ENCODE data around the gene BLTP1. TPM values are rescaled to one million over a fixed set of nuclear protein-coding genes. Genes with fewer than 3 reads are reported as not detected.
"Not testable (repeated sequence)": the region's sequence is repeated elsewhere in the genome, so short reads cannot be mapped to it uniquely, and the experiment has no call there.

The BLTP1 gene
- polyA plus RNA-seq (ENCODE audit: insufficient read length in 12 of 12) = 10 to 100 TPM in 11 of 12 donors, not detected in 1; 39.5 to 66.9 (median 50.9) TPM
- long read RNA-seq, donor 1, partial matches to known transcripts = 25 of 26 reads
- long read RNA-seq, donor 1, other reads (novel, unspliced or antisense) = 0 of 26 reads
- long read RNA-seq, donor 2, partial matches to known transcripts = 18 of 18 reads
- long read RNA-seq, donor 2, other reads (novel, unspliced or antisense) = 0 of 18 reads
- long read RNA-seq, donor 3, partial matches to known transcripts = 5 of 5 reads
- long read RNA-seq, donor 3, other reads (novel, unspliced or antisense) = 0 of 5 reads
- long read RNA-seq, donor 4, partial matches to known transcripts = 6 of 7 reads
- long read RNA-seq, donor 4, other reads (novel, unspliced or antisense) = 0 of 7 reads
- long read RNA-seq, donor 5, partial matches to known transcripts = 27 of 27 reads
- long read RNA-seq, donor 5, other reads (novel, unspliced or antisense) = 0 of 27 reads
- long read RNA-seq, donor 6, partial matches to known transcripts = 8 of 8 reads
- long read RNA-seq, donor 6, other reads (novel, unspliced or antisense) = 0 of 8 reads
- long read RNA-seq, donor 7, partial matches to known transcripts = 9 of 9 reads
- long read RNA-seq, donor 7, other reads (novel, unspliced or antisense) = 0 of 9 reads
- long read RNA-seq, donor 8, partial matches to known transcripts = 24 of 25 reads
- long read RNA-seq, donor 8, other reads (novel, unspliced or antisense) = 0 of 25 reads
- long read RNA-seq, donor 9, partial matches to known transcripts = 7 of 7 reads
- long read RNA-seq, donor 9, other reads (novel, unspliced or antisense) = 0 of 7 reads
- long read RNA-seq, donor 10, partial matches to known transcripts = 13 of 13 reads
- long read RNA-seq, donor 10, other reads (novel, unspliced or antisense) = 0 of 13 reads
- long read RNA-seq, donor 11, partial matches to known transcripts = 13 of 13 reads
- long read RNA-seq, donor 11, other reads (novel, unspliced or antisense) = 0 of 13 reads

GRCh38 chr4:122151982-122152710 is at the start of gene BLTP1:
Gene BLTP1, plus strand, starts transcription at chr4:122152331. Its CDS starts 18,317 bp downstream, at chr4:122170648.
- DNase-seq = peak; percentile 93

- DNase-seq = no peak
Observed at GRCh38 chr4:122104184-122104583, 47.9 kb upstream of the BLTP1 start.

GRCh38 chr4:122107680-122108079 is 44.5 kb upstream of the BLTP1 start:
- DNase-seq = no peak

- DNase-seq = not testable (repeated sequence)
Observed at GRCh38 chr4:122110304-122110703, 41.8 kb upstream of the BLTP1 start.

DNA sequence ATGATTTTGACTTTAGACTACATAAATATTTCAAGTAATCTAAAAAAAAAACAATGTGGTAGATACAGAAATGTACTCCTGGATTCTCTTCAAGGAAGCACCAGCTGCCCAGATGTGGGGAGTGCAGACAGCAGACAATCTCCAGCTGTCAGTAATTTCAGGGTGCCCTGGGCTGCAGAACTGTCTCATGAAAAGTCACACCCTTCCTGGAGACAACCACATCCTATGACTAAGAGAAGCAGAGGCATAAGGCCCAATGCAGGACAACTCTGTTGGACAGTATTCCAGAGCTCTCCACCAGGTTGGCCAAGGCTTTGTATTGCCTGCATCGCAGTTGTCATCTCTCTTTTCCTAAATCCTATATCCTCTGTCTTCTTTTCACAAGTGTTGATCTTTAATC is 34.4 kb upstream of the BLTP1 start:
- DNase-seq = no peak

- no peak for DNase-seq
Observed at GRCh38 chr4:122118243-122118642, 33.9 kb upstream of the BLTP1 start.

GRCh38 chr4:122119739-122120138 is 32.4 kb upstream of the BLTP1 start:
- DNase-seq = no peak

GRCh38 chr4:122121593-122121992 is 30.5 kb upstream of the BLTP1 start:
- DNase-seq = no peak

- DNase-seq = no peak
Observed at GRCh38 chr4:122122083-122122482, 30.0 kb upstream of the BLTP1 start.

- no peak for DNase-seq
Observed at GRCh38 chr4:122129061-122129460, 23.1 kb upstream of the BLTP1 start.

GRCh38 chr4:122131562-122132157 is 20.5 kb upstream of the BLTP1 start:
- no peak for DNase-seq

GRCh38 chr4:122132891-122133290 is 19.2 kb upstream of the BLTP1 start:
- no peak for DNase-seq

DNA sequence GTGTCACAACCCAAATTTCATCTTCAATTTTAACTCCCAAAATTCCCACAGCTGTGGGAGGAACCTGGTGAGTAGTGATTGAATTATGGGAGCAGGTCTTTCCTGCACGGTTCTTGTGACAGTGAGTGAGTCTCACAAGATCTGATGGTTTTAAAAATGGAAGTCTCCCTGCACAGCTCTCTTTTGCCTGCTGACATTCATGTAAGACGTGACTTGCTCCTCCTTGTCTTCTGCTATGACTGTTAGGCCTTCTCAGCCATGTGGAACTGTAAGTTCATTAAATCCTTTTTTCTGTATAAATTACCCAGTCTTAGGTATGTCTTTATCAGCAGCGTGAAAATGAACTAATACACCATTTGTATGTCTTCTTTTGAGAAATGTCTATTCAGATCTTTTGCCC is 13.0 kb upstream of the BLTP1 start:
- no peak for DNase-seq

DNA sequence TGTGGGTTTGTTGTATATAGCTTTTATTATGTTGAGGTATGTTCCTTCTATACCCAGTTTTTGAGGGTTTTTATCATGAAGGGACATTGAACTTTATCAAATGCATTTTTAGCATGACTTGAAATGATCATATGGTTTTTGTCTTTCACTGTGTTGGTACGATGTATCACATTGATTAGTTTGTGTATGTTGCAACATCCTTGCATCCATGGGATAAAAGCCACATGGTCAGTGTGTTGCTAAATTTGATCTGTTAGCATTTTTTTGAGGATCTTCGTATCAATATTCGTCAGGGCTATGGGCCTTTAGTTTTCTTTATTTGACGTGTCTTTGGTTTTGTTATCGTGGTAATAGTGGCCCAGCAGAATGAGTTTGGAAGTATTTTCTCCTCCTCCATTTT is 11.3 kb upstream of the BLTP1 start:
- no peak for DNase-seq

DNA sequence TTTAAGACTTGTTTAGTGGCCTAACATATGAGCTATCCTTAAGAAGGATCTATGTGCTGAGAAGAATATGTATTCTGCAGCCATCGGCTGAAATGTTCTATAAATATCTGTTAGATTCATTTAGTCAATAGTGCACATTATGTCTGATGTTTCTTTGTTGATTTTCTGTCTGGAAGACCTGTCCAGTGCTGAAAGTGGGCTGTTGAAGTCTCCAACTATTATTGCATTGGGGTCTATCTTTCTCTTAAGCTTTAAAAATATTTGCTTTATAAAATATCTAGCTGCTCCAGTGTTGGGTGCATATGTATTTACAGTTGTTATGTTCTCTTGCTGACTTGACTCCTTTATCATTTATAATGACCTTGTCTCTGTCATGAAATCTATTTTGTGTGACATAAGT is 9.4 kb upstream of the BLTP1 start:
- no peak for DNase-seq

DNA sequence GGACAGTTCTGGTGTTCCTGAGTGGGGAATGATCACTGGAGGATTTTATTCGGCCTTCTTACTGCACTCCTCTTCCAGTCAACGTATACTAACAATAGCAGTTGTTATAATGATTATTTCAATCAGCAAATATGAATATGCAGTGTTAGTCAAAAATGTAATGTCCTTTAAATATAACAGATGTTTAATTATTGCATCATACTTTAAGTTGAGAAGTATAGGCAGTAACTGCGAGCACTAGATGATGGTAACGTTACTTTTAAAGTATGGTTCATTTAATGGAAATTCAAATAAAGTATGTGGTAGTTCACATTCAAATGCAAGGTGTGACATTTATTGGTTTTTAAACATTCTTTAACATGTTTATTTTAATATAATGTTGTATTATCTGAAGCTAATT is 5.5 kb upstream of the BLTP1 start:
- no peak for DNase-seq

DNA sequence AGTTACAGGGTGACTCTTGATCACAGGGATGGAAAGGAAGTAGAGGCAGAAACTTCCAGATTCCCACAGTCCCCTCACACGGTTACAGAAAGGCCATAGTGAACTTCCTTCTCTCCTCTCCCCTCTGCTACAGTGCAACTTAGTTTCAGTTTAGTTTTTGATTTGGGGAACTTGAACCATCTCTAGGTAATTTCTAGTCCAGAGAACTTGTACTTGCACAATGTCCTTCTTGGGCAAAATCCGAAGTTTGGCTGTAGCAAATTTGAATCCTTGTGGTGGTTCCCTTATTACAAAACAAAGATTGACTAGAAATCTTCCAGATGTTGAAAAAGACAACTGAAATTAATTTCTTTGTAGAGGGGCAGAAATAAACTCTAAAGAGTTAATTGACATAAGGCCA is 1.2 kb upstream of the BLTP1 start:
- no peak for DNase-seq

- DNase-seq = peak; percentile 41
Observed at GRCh38 chr4:122152711-122153226, 638 bp downstream of the BLTP1 start.

GRCh38 chr4:122156819-122157218 is 4.7 kb downstream of the BLTP1 start:
- DNase-seq = no peak

- no peak for DNase-seq
Observed at GRCh38 chr4:122163301-122163700, 11.2 kb downstream of the BLTP1 start.

DNA sequence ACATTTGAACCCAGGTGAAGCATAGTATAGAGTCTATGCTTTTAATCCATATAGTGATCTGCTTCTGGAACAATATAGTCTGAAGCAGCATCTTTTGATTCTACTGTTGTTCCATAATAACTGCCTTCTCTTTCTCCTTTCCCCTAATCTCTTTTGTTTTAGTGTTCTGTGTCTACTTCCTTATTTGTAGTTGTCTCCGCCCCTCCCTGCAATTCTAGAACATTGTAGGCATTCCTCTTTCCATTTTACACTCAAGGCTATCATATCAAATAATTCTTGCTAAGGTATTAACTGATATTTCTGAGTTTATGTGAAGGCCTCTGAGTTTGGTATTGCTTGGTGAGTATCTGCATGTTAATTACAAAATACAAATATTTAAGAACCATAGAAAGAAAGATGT is 11.6 kb downstream of the BLTP1 start:
- DNase-seq = no peak
